Activated T-cell treated with anti-CD3 and anti-CD28 coated beads for 4 hours (primary cell): Measurements from ENCODE around the gene DNAJB14.

Experiments
- DNase-seq: peaks from one replicate; pipeline ENCODE4 v3.0.0-alpha.2; 2020

DNAJB14 gene

DNA sequence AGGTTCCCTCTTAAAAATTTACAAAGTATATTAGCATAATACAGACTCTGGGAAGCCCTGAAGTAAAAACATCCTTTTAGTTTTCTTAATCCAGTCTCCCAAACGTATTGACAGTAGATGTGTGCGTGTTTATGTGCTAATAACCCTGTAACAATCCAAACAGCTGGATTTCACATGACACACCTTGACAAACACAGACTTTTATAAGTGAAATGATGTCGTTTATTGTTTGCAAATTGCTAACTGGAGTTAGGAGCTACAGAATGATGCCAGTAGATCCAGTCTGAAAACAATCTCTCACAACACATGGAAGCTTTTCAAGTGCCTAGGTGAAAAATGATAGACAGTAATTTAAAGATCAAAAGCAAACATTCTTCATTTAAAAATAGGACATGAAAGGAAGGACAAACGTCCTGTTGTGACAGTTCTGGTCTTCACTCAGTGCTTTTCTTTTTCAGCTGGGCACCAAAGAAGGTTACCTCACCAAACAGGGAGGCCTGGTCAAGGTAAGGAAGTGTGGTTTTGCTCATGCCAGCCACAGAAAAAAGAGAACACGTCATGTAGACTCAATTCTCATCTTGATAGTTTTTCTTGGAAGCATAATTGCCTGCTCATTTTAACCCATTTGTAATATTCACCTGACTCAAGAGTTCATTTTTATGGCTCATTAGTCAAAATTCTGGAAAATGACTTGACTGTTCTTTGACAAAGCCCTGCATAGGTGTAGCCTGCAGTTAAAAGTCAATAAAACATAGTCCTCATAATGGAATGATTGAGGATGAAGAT, 85.1 kb downstream of the DNAJB14 start:
- DNase-seq, result no peak

DNA sequence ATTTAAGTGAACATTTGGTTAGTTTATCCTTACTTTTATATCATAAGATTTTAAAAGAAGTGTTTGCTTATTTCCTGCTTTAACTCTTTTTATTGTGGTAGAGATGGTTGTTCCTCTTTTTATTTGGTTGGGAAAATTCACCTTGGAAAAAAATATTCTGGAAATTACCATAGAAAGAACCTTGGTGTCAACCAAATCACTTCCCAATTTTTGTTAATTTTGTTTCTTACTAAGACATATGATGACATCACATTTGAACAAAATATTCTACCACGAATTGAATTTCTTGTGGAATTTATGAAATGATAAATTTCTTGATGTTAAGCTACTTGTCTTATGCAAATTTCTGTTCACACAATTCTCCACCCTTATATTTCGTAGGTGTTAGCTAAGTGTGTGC, 85.9 kb downstream of the DNAJB14 start:
- no peak for DNase-seq

DNA sequence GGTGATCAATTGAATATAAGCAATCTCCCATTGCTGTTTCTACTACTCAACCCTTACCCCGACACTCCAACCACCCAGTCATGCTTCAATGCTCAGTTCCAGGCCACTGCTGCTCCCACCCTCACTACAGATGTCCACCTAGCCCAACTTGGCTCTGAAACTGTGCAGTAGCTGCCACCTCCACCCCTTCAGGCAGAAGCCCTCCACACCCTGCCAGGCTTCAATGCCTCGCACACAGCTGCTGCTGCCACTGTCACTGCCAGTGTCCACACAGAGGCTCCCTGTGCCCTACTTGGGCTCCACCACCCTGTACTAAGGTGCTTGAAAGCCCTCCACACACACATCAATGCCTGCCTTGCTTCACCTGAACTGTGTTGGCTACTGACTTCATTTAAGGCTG, 86.8 kb downstream of the DNAJB14 start:
- DNase-seq, result no peak

DNA sequence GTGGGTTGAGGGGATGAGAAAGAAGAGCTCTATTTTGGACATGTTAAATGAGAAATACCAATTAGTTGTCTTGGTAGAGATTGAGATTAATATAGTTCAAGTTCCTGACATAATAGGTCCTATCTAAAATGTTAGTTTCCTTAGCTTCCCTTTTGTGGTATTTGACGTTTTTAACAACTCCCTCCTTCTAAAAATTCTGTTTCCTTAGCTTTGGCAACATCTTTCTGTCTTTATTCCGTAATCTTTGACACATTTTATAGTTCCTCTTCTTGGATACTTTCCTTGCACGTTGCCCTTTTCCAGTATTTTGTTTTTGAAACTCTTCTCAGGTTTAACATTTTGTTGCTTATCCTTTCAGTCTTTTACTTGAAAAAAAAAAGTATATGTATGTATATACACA, 89.1 kb downstream of the DNAJB14 start:
- no peak for DNase-seq

DNA sequence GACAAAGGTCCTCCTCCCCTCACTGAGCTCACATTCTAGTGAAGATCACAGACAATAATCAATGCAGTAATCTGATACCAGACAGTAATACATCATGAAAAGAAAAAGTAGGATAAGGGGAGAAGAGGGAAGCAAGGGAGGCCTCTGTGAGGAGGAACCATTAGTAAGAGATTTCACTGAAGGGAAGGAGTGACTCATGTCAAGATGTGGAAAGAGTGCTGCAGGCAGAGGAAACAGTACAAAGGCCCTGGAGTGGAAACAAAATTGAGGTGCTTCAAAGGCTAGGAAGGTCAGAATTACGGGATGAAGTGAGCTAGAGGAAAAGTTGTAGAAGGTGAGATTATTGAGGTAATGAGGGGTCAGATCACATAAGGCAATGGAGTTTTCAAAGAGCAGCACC, 90.3 kb downstream of the DNAJB14 start:
- no peak for DNase-seq

DNA sequence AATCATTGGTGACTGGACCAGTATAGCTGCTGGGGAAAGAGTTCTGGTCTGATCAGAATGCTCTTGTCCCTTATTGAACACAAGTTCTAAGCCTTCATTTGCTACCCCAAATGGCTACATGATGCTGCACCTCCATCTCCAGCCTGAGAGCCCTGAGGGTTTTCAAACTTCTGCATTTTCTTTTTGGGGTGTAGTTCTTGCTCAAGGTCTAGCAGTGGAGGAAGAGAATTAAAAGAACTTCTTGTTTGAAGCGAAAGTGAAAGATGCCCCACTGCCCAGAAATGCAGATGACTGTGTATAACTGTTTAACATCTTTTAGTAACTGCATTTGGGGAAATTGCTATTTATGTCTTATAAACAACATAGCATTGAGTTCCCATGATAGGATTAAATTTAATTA, 90.7 kb downstream of the DNAJB14 start:
- DNase-seq, result no peak

DNA sequence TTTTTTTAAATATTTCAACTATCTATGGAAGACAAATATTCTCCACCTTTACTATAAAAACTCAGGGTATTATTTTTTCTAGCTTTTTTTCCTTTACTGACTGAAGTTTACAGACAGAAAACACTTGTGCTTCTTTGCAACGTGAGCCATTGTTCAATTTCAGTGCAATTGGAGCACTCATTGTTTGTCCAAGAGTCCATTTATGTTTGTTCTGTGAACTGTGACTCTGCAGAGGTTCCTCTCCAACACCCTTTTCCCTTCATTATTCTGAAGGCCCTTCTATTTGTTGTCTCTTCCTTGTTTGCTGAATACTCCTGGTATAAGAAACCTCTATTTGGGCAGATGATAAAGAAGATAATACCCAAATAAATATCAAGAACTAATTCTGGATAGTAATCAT, 92.4 kb downstream of the DNAJB14 start:
- no peak for DNase-seq

DNA sequence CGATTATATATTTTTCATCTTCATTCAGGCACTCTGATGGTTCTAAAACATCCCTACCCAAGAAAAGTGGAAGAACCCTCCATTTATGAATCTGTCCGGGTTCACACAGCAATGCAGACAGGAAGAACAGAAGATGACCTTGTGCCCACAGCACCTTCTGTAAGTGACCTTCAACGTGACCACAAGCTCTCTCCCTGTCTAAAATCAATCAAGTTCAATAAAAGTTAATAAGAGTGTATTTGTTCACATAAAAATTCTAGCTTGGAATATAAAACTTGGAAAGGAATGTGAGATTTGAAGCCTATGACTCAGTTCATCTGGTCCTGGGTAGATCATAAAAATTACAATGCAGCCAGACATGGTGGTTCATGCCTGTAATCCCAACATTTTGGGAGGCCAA, 93.2 kb downstream of the DNAJB14 start:
- DNase-seq, result no peak

DNA sequence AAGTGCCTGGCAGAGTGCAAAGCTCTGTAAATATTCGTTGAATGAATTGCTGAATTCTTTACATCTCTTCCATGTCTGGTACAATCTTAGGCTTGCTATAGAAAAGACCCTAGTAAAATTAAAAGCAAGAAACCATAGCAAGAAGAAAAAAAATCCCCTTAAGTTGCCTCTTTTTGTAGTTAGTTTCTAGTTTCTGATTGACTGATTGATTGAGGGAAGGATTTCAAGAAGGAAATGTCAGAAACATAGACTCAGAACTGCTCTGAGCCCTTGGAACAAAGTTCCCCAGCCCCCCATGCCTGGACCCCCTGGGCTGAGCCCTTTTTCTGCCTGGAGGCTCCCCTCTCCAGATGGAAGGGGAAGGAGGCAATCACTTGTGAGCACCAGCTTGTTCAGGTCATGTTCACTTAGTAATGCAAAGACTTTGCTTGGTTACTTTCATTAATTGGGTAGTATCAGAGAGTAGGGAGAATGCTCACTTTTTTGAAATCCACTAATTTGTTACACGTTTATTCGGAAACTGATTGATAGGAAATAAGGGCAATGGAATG, 94.1 kb downstream of the DNAJB14 start:
- no peak for DNase-seq

DNA sequence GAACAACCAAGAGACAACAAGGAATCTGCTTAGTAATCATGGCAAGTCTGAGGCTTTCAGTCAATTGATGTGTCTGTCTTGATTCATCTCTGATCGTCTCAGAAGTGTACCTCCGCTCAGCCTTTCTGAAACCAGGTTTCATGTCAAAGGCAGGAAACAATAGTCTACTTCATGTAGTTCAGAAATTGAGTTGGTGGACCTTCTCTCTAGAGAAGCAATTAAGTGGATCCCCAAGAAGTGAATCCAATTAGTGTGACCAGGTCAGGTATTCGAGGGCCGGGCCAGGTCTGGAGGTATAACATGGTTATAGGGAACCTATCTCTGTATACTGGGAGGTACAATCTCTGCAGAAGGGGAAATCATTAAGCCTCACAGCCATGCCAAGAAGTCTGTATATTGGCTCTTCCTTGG, 97.8 kb downstream of the DNAJB14 start:
- no peak for DNase-seq

DNA sequence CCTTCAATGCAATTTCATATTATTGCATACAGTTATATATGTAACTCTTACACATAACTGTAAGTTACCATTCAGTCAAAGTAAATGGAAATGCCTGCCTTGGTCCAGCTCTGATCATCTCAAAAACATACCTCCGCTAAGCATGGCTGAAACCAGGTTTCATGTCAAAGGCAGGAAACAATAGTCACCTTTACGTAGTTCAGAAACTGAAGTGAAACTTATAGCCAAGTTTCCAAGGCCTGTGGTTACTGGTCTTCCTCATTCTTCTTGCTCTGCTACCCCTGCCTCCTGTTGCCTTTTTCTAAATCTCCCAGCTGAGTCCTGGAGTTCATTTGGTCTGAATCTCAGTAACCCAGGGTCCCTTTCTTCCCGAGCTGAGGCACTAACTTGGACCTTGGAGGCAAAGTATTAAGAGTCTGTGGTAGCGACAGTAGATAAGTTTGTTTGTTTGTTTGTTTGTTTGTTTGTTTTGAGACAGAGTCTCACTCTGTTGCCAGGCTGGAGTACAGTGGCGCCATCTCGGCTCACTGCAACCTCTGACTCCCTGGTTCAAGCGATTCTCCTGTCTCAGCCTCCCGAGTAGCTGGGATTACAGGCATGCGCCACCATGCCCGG, 98.9 kb downstream of the DNAJB14 start:
- no peak for DNase-seq

DNA sequence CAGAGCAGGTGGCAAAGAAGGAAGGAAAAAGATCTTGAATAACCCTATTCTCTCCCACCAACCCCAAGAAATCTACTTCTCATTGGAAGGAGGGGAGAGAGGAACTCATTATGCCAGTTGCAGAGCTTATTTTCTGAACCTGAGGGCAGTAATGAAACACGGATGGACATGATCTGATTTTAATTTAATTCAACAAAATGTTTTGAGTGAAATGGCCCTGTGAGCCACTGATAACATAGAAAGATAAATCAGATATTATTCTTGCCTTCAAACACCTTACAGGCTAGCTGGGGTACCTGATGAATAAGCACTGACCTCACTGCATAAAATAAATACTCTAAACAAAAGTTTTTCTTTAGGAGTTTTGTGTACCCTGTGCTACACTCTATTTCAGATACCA, 99.5 kb downstream of the DNAJB14 start:
- DNase-seq, result no peak
